Measurements from ENCODE around the gene CAMTA1. TPM values are rescaled to one million over a fixed set of nuclear protein-coding genes. Genes with fewer than 3 reads are reported as not detected.

The CAMTA1 gene
- total and polyA plus RNA-seq, 4 donors: 48.1 to 140 (median 52.3) TPM

- 21 to 28% methylated on average over 20 of the region's 20 CpGs for WGBS, 2 donors
- no peak for TF ChIP-seq CTCF (IDR thresholded peaks at IDR 0.05; ENCODE audit: control extremely low read depth, extremely low read depth)
- DNase-seq (peak; percentile 15 to 72 (median 64)), ATAC-seq (ENCODE audit: insufficient read depth, low FRiP score) (peak; percentile 79)
- H3K27ac ChIP-seq (ENCODE audit: low read depth in 1 of 2, low read length in 1 of 2): peak overlapping the region; percentile 76 to 83
- no peaks in the 10 kb centered on the region for H3K36me3 ChIP-seq (ENCODE audit: control insufficient read depth in 4 of 4, insufficient read depth in 4 of 4, low read length in 4 of 4)
- H3K27me3 ChIP-seq (ENCODE audit: control insufficient read depth in 3 of 3, insufficient read depth in 3 of 3, low read length in 2 of 3): no peaks in the 10 kb centered on the region
- H3K4me1 ChIP-seq (ENCODE audit: control insufficient read depth in 5 of 5, insufficient read depth in 5 of 5, low read length in 5 of 5): peaks cover 0 to 8% (median 0%) of the 10 kb centered on the region in 5 donors
- H3K9me3 ChIP-seq (ENCODE audit: control insufficient read depth in 4 of 4, insufficient read depth in 3 of 4, low read length in 3 of 4): peaks cover 0 to 4% (median 2%) of the 10 kb centered on the region in 4 donors
- no peak overlapping the region for H3K4me3 ChIP-seq
- no peak overlapping the region for H3K9ac ChIP-seq (ENCODE audit: insufficient read depth in 1 of 2, low read length in 2 of 2)
Observed at GRCh38 chr1:6743189-6744101, 41.8 kb upstream of the CAMTA1 start.

GRCh38 chr1:6745073-6745472, 40.2 kb upstream of the CAMTA1 start:
- ATAC-seq (ENCODE audit: insufficient read depth, low FRiP score) (no peak), DNase-seq (no peak)
- peaks cover 0 to 9% (median 0%) of the 10 kb centered on the region in 3 donors for H3K27me3 ChIP-seq (ENCODE audit: control insufficient read depth in 3 of 3, insufficient read depth in 3 of 3, low read length in 2 of 3)
- H3K4me3 ChIP-seq: no peak overlapping the region
- no peak overlapping the region for H3K27ac ChIP-seq (ENCODE audit: low read depth in 1 of 2, low read length in 1 of 2)
- no peak for TF ChIP-seq CTCF (IDR thresholded peaks at IDR 0.05; ENCODE audit: control extremely low read depth, extremely low read depth)
- peaks cover 0 to 8% (median 0%) of the 10 kb centered on the region in 5 donors for H3K4me1 ChIP-seq (ENCODE audit: control insufficient read depth in 5 of 5, insufficient read depth in 5 of 5, low read length in 5 of 5)
- no peak overlapping the region for H3K9ac ChIP-seq (ENCODE audit: insufficient read depth in 1 of 2, low read length in 2 of 2)
- no peaks in the 10 kb centered on the region for H3K36me3 ChIP-seq (ENCODE audit: control insufficient read depth in 4 of 4, insufficient read depth in 4 of 4, low read length in 4 of 4)
- WGBS, 2 donors: 80 to 86% methylated on average over 5 of the region's 5 CpGs
- peaks cover 0 to 4% (median 2%) of the 10 kb centered on the region in 4 donors for H3K9me3 ChIP-seq (ENCODE audit: control insufficient read depth in 4 of 4, insufficient read depth in 3 of 4, low read length in 3 of 4)

- H3K27ac ChIP-seq (ENCODE audit: low read depth in 1 of 2, low read length in 1 of 2): no peak overlapping the region
- H3K36me3 ChIP-seq (ENCODE audit: control insufficient read depth in 4 of 4, insufficient read depth in 4 of 4, low read length in 4 of 4): no peaks in the 10 kb centered on the region
- peaks cover 0 to 8% (median 0%) of the 10 kb centered on the region in 5 donors for H3K4me1 ChIP-seq (ENCODE audit: control insufficient read depth in 5 of 5, insufficient read depth in 5 of 5, low read length in 5 of 5)
- WGBS, 2 donors: 91 to 97% methylated on average over 2 of the region's 2 CpGs
- peaks cover 0 to 13% (median 3%) of the 10 kb centered on the region in 3 donors for H3K27me3 ChIP-seq (ENCODE audit: control insufficient read depth in 3 of 3, insufficient read depth in 3 of 3, low read length in 2 of 3)
- no peak for DNase-seq
- H3K4me3 ChIP-seq: no peak overlapping the region
- ATAC-seq (ENCODE audit: insufficient read depth, low FRiP score): no peak
- no peak overlapping the region for H3K9ac ChIP-seq (ENCODE audit: insufficient read depth in 1 of 2, low read length in 2 of 2)
- no peak for TF ChIP-seq CTCF (IDR thresholded peaks at IDR 0.05; ENCODE audit: control extremely low read depth, extremely low read depth)
- no peaks in the 10 kb centered on the region for H3K9me3 ChIP-seq (ENCODE audit: control insufficient read depth in 4 of 4, insufficient read depth in 3 of 4, low read length in 3 of 4)
Observed at GRCh38 chr1:6747674-6748073, 37.6 kb upstream of the CAMTA1 start.

Measured in lung (tissue), 12 donors.